EH (cell line): Measurements from ENCODE around the gene AADACL3.
A peak's percentile ranks its signal among the peaks of the same experiment; 100 is the strongest.
"Not testable (repeated sequence)": the region's sequence is repeated elsewhere in the genome, so short reads cannot be mapped to it uniquely, and the experiment has no call there.

Experiments
- DNase-seq: peaks from one replicate; pipeline ENCODE4 v3.0.0-alpha.2; 2015; ENCODE audit warnings: low read depth

Gene AADACL3

GRCh38 chr1:12715896-12716437 lies at the start of gene AADACL3:
Gene AADACL3 (plus strand): TSS chr1:12716110. CDS start chr1:12716177, 67 bp downstream.
- no peak for DNase-seq

DNA sequence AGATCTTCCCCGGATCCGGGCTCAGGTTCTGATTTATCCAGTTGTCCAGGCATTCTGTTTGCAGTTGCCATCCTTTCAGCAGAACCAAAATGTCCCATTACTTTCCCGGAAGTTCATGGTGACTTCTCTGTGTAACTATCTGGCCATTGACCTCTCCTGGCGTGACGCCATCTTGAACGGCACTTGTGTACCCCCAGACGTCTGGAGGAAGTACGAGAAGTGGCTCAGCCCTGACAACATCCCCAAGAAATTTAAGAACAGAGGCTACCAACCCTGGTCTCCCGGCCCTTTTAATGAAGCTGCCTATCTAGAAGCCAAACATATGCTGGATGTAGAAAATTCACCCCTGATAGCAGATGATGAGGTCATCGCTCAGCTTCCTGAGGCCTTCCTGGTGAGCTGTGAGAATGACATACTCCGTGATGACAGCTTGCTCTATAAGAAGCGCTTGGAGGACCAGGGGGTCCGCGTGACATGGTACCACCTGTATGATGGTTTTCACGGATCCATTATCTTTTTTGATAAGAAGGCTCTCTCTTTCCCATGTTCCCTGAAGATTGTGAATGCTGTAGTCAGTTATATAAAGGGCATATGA lies 49.7 kb upstream of the AADACL3 start:
- DNase-seq: no peak

DNA sequence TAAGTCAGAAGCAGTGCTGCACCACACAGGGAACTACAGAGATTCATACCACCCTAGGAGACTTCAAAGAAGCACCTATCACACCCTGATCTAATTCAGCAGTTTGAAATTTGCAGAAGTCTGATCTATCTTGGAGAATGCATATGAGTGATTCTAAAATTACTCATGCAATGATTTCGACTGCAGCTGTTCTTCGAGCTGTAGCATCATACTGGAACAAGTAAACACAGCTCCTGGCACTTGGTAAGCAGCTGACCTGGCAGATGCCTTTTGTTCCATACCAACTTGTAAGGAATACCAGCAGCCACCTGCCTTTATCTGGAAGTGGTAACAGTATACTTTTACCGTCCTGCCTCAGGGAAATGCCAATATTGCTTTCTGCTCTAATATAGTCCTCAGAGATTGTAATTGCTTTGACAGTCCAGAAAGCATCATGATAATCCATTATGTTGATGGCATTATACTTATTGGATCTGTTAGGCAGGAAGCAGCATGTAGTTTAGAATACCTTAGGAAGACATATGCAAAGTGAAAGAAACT lies 46.3 kb upstream of the AADACL3 start:
- no peak for DNase-seq

GRCh38 chr1:12674358-12674757 lies 41.6 kb upstream of the AADACL3 start:
- DNase-seq: no peak

DNA sequence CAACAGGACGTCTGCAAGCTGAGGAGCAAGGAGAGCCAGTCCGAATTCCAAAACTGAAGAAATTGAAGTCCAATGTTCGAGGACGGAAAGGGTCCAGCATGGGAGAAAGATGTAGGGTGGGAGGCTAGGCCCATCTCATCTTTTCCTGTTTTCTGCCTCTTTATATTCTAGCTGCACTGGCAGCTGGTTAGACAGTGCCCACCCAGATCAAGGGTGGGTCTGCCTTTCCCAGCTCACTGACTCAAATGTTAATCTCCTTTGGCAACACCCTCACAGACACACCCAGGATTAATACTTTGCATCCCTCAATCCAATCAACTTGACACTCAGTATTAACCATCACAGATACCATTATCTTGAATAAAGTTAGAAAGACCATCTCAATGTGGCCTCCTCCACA lies 39.8 kb upstream of the AADACL3 start:
- not testable (repeated sequence) for DNase-seq

- no peak for DNase-seq
Observed at GRCh38 chr1:12677565-12677964, 38.3 kb upstream of the AADACL3 start.

- DNase-seq: no peak
Observed at GRCh38 chr1:12678350-12678749, 37.6 kb upstream of the AADACL3 start.

DNA sequence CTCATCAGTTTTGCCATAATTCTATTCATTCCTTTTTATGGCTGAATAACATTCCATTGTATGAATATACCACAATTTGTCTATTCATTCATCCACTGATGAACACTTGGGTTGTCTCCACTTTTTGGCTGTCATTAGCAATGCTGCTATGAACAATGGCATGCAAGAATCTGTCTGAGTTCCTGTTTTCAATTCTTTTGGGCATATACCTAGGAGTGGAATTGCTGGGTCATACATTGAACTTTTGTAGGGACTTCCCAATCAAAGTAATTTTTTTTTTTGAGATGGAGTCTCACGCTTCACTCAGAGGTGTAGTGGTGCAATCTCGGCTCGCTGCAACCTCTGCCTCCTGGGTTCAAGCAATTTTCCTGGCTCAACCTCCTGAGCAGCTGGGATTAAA lies 37.1 kb upstream of the AADACL3 start:
- DNase-seq: peak; percentile 29

GRCh38 chr1:12690156-12690555 lies 25.8 kb upstream of the AADACL3 start:
- no peak for DNase-seq

DNA sequence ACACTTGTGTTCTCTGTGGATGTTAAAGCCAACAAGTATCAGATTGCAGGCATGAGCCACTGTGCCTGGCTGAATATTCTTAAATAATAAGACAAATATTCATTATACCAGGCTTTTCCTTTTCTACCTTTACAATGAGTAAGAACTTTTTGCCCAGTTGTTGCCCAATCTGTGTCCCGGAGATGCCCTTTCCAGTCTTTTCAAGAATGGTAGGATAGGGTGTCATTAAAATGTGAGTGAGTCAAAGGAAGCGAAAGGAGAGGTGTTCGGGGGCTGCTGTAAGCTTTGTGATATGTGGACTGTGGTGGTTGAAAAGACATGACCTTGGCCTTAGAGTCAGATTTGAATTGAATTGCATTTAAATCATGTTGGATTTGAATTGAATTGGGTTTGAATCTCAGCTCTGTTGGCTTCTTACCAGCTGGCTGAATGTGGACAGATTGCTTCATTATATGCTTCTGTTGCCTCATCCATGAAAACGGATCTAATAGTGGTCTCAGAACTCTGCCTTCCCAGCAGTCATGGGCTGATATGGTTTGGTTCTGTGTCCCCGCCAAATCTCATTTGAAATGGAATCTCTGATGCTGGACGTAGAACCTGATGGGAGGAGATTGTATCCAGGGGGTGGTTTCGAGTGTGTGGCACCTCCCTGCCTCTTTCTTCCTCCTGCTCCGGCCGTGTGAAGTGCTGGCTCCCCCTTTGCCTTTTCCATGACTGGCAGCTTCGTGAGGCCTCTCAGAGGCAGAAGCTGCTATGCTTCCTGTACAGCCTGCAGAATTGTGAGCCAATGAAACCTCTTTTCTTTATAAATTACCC lies 22.7 kb upstream of the AADACL3 start:
- no peak for DNase-seq

- DNase-seq: no peak
Observed at GRCh38 chr1:12696658-12697057, 19.3 kb upstream of the AADACL3 start.

DNA sequence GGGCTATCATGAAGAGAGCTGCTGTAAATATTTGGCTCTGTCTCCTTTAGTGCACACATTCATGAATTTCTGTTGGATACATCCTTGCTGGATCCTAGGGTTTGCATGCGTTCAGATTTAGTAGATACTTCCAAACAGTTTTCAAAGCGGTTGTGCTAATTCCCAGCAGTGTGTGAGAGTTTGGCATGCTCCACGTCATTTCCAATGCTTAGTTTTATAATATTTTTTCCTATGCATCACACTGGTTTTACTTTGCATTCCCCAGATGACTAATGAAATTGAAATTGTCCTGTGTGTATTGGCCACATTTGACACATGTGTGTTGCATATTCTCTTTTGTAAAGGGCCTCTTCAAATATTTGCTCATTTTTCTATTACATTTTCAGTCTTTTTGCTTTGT lies 18.5 kb upstream of the AADACL3 start:
- DNase-seq: peak; percentile 78

- DNase-seq: no peak
Observed at GRCh38 chr1:12703821-12704451, 12.0 kb upstream of the AADACL3 start.

GRCh38 chr1:12706061-12706460 lies 9.8 kb upstream of the AADACL3 start:
- DNase-seq: no peak

GRCh38 chr1:12708396-12709090 lies 7.4 kb upstream of the AADACL3 start:
- no peak for DNase-seq

- DNase-seq: peak; percentile 49
Observed at GRCh38 chr1:12709091-12709491, 6.8 kb upstream of the AADACL3 start.

GRCh38 chr1:12709696-12710095 lies 6.2 kb upstream of the AADACL3 start:
- DNase-seq: peak; percentile 71

GRCh38 chr1:12711536-12711935 lies 4.4 kb upstream of the AADACL3 start:
- peak; percentile 80 for DNase-seq

GRCh38 chr1:12712076-12712475 lies 3.8 kb upstream of the AADACL3 start:
- peak; percentile 41 for DNase-seq

GRCh38 chr1:12712929-12713328 lies 3.0 kb upstream of the AADACL3 start:
- DNase-seq: no peak

DNA sequence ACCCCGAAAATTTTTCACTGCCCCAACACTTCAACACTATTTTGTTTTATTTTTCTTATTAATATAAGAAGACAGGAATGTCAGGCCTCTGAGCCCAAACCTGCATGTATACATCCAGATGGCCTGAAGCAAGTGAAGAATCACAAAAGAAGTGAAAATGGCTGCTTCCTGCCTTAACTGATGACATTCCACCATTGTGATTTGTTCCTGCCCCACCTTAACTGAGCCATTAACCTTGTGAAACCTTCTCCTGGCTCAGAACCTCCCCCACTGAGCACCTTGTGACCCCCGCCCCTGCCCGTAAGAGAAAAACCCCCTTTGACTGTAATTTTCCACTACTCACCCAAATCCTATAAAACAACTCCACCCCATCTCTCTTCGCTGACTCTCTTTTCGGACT lies 2.3 kb upstream of the AADACL3 start:
- not testable (repeated sequence) for DNase-seq
